Choroid plexus epithelial cell (primary cell): ENCODE data around the gene RETREG1.
A peak's percentile ranks its signal among the peaks of the same experiment; 100 is the strongest.

Source experiments
- DNase-seq: peaks from one replicate; pipeline ENCODE4 v3.0.0-alpha.2; 2010; ENCODE audit warnings: low read depth
- H3K4me3 ChIP-seq: 2 replicates; pipeline ENCODE4 v1.5.1; 2011; ENCODE audit warnings: low read depth, mild to moderate bottlenecking, control low read depth, low read length, moderate library complexity
- TF ChIP-seq, protein P1 (sequence below): conservative IDR thresholded peaks from 2 replicates; pipeline ENCODE4 v1.5.1; 2011; ENCODE audit warnings: low read depth, mild to moderate bottlenecking, control low read depth, inconsistent platforms, low read length, moderate library complexity

RETREG1 gene

DNA sequence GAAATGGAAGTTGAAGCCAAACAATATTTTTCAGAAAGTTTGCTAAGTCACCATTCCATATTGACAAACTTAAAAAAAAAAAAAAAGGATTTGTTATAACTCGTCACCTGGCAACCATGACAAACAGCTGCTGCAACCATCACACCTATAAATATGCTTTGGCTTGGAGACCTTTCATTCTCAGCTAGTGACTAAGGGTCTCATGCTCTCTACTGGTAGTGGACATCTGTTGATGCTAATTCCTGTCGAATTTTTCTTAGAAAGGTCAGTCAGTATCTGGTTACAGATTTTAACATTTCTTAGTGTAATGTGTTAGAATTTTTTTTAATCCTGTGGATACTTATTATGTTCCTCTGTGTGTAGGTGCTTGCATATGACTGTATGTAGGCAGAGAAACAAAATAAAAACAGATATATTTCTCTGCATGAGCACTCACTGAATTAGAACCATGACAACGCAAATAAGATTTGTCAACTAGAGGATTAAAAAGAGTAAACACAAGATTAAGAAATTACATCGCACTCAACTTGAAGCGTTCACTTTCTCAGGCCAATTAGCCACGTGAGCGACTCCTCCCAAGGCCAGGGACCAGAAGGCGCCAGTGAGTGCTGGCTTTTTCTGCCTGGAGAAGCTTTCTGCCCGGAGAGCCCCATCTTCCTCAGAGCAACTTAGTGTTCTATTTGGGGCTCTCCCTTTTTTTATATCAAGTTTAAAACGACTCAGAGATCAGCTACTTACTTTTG lies 124.2 kb downstream of the RETREG1 start:
- no peak overlapping the region for H3K4me3 ChIP-seq
- TF ChIP-seq, protein P1, sequence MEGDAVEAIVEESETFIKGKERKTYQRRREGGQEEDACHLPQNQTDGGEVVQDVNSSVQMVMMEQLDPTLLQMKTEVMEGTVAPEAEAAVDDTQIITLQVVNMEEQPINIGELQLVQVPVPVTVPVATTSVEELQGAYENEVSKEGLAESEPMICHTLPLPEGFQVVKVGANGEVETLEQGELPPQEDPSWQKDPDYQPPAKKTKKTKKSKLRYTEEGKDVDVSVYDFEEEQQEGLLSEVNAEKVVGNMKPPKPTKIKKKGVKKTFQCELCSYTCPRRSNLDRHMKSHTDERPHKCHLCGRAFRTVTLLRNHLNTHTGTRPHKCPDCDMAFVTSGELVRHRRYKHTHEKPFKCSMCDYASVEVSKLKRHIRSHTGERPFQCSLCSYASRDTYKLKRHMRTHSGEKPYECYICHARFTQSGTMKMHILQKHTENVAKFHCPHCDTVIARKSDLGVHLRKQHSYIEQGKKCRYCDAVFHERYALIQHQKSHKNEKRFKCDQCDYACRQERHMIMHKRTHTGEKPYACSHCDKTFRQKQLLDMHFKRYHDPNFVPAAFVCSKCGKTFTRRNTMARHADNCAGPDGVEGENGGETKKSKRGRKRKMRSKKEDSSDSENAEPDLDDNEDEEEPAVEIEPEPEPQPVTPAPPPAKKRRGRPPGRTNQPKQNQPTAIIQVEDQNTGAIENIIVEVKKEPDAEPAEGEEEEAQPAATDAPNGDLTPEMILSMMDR, result no peak
- peak; percentile 97 for DNase-seq

DNA sequence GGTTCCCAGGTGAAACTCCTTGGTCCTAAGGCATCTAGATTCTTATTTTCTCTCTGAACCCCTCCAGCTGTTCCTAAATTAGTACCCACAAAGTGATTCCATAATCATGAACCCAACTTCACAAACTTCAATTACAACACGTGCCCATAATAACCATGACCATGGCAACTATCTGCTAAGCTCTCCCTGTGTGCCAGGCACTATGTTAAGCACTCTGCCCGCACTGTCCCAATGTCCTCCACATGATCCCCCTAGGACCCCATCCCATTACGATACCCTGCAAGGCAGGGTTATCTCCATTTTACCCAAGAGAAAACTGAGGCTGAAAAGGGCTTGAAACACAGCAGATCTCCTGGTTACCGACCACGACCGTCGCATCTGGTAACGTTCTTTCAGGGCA lies 125.9 kb downstream of the RETREG1 start:
- TF ChIP-seq, protein P1, result no peak
- no peak for DNase-seq
- no peak overlapping the region for H3K4me3 ChIP-seq

DNA sequence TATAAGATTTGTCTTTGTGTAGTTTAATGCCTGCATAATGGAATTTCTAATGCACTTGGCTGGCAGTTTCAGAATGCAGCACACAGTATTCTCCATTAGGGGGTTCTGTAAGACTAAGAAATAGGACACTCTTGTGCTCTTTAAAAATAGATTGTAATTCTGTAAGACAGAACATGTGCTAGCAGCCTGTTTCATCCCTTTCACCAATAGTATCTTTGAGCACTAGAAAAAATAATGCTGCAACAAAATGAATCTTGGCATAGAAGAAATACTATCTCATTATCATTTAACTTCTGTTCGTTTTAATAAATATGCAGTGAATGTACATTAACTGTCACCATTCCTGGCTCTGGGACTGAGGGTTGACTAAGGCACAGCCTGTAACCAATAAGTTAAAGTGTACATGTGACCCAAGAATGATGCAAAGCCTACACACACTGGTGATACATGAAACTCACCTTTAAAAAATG lies 127.4 kb downstream of the RETREG1 start:
- no peak overlapping the region for H3K4me3 ChIP-seq
- DNase-seq, result peak; percentile 85
- TF ChIP-seq, protein P1, result peak; percentile 74

DNA sequence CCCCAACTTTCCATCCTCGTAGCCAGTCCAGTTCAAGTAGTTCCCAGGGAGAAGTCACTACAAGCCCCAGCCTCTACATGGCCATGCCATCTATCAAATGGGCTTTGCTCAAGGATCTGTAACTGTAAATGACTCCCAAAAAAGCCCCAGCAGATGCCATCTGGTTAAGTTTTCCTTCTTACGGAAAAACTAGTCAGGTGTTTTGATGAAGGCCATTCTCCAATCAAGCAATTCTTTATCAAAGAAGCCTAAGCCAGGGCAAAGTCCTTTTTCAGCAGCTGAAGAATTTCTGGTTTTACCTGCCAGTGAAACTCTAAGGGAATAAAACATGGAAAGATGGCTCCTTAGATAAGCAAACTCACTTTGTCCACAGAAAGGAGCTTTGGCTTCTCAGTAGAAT lies 129.3 kb downstream of the RETREG1 start:
- no peak overlapping the region for H3K4me3 ChIP-seq
- TF ChIP-seq, protein P1, result no peak
- DNase-seq, result no peak

DNA sequence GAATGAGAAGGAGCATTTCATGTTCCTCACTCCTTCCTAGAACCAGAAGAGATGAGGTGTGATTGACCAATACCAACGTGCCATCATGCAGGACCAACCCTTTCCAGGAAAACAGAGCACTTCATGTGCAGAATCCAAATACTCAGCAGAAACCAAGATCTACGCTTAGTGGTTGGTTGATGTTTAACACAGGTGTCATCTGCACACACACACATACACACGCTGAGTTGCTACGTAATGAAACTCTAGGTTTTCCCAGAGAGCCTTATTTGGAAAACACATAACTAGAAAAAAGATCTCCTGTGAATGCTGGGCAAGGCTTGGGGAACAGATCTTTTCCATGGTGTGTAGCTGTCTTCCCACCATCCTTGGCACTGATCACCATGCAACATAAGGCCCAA lies 130.1 kb downstream of the RETREG1 start:
- H3K4me3 ChIP-seq, result no peak overlapping the region
- TF ChIP-seq, protein P1, result no peak
- no peak for DNase-seq

DNA sequence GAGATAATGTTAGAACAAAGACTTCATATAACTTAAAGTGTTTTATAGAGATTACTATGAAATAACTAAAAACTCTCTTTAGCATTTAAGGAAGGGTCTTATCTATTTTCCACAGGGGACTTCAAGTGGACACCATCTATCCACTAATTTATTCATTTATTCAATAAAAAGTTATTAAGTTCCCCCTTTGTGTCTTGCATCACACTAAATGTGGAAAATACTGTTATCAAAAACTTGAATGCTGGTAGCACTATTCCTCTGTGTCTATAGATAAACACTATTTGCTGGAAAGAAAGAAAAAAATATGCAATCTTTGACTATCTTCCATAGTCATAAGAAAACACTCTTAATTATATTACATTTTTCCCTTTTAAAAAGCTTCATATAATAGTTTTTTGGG lies 131.1 kb downstream of the RETREG1 start:
- no peak overlapping the region for H3K4me3 ChIP-seq
- TF ChIP-seq, protein P1, result no peak
- DNase-seq, result no peak

DNA sequence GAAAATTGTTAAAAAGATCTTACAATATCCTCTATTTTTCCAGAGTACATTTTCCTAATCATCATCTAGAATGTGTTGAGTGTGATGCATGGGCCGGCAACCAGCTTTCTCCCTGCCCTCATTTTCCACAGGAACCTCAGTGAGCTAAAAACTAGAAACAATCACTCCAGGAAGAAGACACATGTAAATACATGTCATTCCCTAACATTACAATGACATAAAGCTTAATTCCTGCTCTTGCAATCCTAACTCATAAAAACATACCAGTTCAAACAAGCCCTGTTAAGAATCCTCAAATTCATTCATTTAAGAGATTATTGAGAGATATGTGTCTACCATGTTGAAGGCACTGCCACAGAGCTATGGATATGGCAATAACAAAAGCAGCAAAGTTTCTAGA lies 132.7 kb downstream of the RETREG1 start:
- H3K4me3 ChIP-seq, result no peak overlapping the region
- TF ChIP-seq, protein P1, result no peak
- DNase-seq, result no peak
